HEK293T (cell line): ENCODE measurements around the gene CLCA4.

Source experiments
- BHLHE40 ChIP-seq: fragments of 450-650 bp; IDR thresholded peaks from 2 replicates; pipeline ENCODE4 v1.6.1; 2016; ENCODE audit warnings: mild to moderate bottlenecking, moderate library complexity, borderline replicate concordance
- ELF4 ChIP-seq: fragments of 450-650 bp; IDR thresholded peaks from 2 replicates; pipeline ENCODE4 v1.6.1; 2017; ENCODE audit warnings: antibody characterized with exemption
- FOXA1 ChIP-seq: fragments of 450-650 bp; IDR thresholded peaks from 2 replicates; pipeline ENCODE4 v1.6.1; 2016; ENCODE audit warnings: mild to moderate bottlenecking
- FOXK2 ChIP-seq: fragments of 450-650 bp; IDR thresholded peaks from 2 replicates; pipeline ENCODE4 v1.6.1; 2016; ENCODE audit warnings: mild to moderate bottlenecking
- FOXM1 ChIP-seq: fragments of 450-650 bp; IDR thresholded peaks from 2 replicates; pipeline ENCODE4 v1.6.1; 2017; ENCODE audit warnings: mild to moderate bottlenecking, borderline replicate concordance
- HDGF ChIP-seq: fragments of 450-650 bp; IDR thresholded peaks from 2 replicates; pipeline ENCODE4 v1.6.1; 2017; ENCODE audit warnings: antibody characterized with exemption, borderline replicate concordance
- LEF1 ChIP-seq: fragments of 450-650 bp; IDR thresholded peaks from 2 replicates; pipeline ENCODE4 v1.6.1; 2017; ENCODE audit warnings: mild to moderate bottlenecking, borderline replicate concordance
- NFRKB ChIP-seq: fragments of 450-650 bp; IDR thresholded peaks from 2 replicates; pipeline ENCODE4 v1.6.1; 2016; ENCODE audit warnings: mild to moderate bottlenecking, moderate library complexity
- PKNOX1 ChIP-seq: fragments of 450-650 bp; IDR thresholded peaks from 2 replicates; pipeline ENCODE4 v1.6.1; 2016
- SP1 ChIP-seq: fragments of 450-650 bp; IDR thresholded peaks from 2 replicates; pipeline ENCODE4 v1.6.1; 2017
- SUZ12 ChIP-seq: fragments of 450-650 bp; IDR thresholded peaks from 2 replicates; pipeline ENCODE4 v1.6.1; 2016; ENCODE audit warnings: mild to moderate bottlenecking
- ZNF384 ChIP-seq: fragments of 450-650 bp; IDR thresholded peaks from 2 replicates; pipeline ENCODE4 v1.6.1; 2016

GRCh38 chr1:86507935-86508582, 38.8 kb upstream of the CLCA4 start:
- TF ChIP-seq SUZ12 = no peak
- TF ChIP-seq PKNOX1 = no peak
- no peak for TF ChIP-seq LEF1
- no peak for TF ChIP-seq SP1
- TF ChIP-seq NFRKB = no peak
- no peak for TF ChIP-seq BHLHE40
- TF ChIP-seq FOXM1 = no peak
- TF ChIP-seq FOXK2 = no peak
- TF ChIP-seq ELF4 = no peak
- TF ChIP-seq ZNF384 = no peak
- TF ChIP-seq HDGF = no peak
- no peak for TF ChIP-seq FOXA1
